ENCODE data around the gene CYGB.

GRCh38 chr17:76553178-76553908 is 15.8 kb upstream of the CYGB start:
- TF ChIP-seq TCF12 (IDR thresholded peaks at IDR 0.05; ENCODE audit: low read depth) (no peak), YY1 (IDR thresholded peaks at IDR 0.05; ENCODE audit: low read depth) (no peak)
